SKM-1 (cell line): Measurements from ENCODE around the gene IGSF9.
"Not testable (repeated sequence)": the region's sequence is repeated elsewhere in the genome, so short reads cannot be mapped to it uniquely, and the experiment has no call there.

Source experiments
- DNase-seq: peaks from one replicate; lab custom pipeline; 2025; ENCODE audit not compliant: unreplicated experiment; lab: John Stamatoyannopoulos, UW

The IGSF9 gene

GRCh38 chr1:159900086-159900680, 45.2 kb downstream of the IGSF9 start, which contains the start of gene CFAP45:
Gene CFAP45, minus strand, starts transcription at chr1:159900165. Its CDS starts 67 bp downstream, at chr1:159900098.
- DNase-seq = no peak

GRCh38 chr1:159899634-159900033, 45.8 kb downstream of the IGSF9 start:
- DNase-seq = not testable (repeated sequence)

DNA sequence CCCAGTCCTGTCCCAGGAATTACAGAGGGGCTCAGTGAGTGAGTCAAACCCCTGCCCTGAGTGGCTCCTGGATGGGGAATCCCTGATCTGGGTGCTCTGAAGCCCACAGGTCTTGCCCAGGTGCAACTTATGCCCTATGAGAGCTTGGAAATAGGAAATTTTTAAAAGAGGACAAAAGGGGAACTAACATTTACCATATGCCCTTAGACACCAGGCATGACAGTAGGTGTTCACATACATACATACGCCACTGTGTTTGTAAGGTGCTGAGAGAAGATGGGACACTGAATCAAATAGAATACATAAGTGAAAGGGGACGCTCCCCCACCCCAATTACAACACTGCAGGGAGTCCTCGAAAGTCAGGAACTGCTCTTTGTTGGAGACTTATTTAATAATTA, 46.9 kb downstream of the IGSF9 start:
- no peak for DNase-seq

- no peak for DNase-seq
Measured at GRCh38 chr1:159897962-159898361, 47.5 kb downstream of the IGSF9 start.

DNA sequence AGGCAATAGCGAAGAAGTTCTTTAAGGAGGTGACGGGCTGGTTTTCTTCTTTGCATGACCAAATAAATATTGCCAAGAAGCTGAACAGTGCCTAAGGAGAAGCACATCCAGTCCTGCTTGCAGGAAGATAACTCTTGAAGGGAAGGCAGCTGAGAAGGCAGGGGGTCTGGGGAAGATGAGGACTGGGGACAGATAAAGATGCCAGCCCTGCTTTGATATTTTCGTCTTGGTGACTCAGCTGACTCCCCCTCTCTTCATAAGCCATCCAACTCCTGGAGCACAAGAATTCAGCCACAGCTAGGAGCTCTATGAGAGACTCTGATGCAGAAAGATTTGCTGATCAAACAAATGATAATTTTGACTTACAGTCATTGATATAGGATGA, 48.9 kb downstream of the IGSF9 start:
- no peak for DNase-seq

- peak; percentile 64 for DNase-seq
Measured at GRCh38 chr1:159895836-159896545, 49.4 kb downstream of the IGSF9 start.

GRCh38 chr1:159895286-159895685, 50.1 kb downstream of the IGSF9 start:
- DNase-seq = no peak

- no peak for DNase-seq
Measured at GRCh38 chr1:159892944-159893343, 52.5 kb downstream of the IGSF9 start.

GRCh38 chr1:159891275-159892157, 53.9 kb downstream of the IGSF9 start:
- DNase-seq = peak; percentile 85

DNA sequence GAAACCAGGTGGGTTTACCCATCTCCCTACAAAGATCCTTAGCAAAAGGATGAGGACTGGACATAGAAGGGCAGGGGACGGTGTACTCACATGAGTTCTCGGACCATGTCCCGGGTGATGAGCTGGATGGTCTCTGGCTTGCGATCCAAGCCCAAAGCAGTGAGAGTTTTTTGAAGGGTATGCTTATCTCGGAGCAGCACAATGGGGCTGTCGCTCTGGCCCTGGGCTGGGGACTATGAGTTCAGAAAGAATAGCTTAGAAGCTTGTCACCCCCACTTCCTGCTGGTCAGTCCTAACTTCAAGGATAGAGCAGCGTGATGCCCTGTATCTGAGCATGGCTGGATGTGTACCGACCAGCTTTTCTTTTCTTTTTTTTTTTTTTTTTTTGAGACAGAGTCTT, 55.0 kb downstream of the IGSF9 start:
- DNase-seq = no peak

- DNase-seq = peak; percentile 98
Measured at GRCh38 chr1:159889821-159890252, 55.6 kb downstream of the IGSF9 start.

DNA sequence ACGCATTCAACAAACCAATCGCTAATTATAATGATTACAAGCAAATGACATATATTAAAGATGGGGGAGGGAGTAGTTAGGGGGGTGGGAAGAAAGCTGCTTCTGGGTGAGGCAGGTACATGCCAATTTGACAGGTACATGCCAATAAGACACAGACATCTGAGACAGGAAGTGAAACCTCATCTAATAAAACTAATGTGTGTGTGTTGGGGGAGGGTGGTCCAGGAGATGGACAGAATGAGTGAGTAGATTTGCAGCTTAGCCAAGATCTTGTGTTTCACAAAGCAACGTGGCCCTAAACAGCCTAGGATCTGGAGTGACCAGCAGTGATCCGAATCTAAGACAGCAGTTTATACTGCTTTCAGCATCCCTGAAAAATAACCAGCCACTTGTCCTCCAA, 56.2 kb downstream of the IGSF9 start:
- no peak for DNase-seq

GRCh38 chr1:159884296-159884695, 61.1 kb downstream of the IGSF9 start:
- no peak for DNase-seq

- DNase-seq = no peak
Measured at GRCh38 chr1:159883134-159883533, 62.3 kb downstream of the IGSF9 start.

DNA sequence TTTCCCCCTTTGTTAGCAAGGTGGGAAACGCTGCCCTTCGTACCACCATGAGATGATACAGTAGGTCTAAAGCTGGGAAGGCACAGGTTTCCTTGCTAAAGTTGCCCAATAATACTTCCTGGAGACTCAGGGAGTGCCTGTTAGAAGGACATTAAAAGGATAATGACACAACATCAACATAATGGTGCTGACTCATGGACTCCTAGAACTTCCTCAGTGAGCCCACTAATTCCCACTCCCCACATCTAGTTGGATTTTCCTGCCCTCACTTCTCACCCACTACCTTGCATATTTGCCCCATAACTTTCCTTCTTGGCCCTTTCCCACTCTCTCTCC, 62.9 kb downstream of the IGSF9 start:
- no peak for DNase-seq

DNA sequence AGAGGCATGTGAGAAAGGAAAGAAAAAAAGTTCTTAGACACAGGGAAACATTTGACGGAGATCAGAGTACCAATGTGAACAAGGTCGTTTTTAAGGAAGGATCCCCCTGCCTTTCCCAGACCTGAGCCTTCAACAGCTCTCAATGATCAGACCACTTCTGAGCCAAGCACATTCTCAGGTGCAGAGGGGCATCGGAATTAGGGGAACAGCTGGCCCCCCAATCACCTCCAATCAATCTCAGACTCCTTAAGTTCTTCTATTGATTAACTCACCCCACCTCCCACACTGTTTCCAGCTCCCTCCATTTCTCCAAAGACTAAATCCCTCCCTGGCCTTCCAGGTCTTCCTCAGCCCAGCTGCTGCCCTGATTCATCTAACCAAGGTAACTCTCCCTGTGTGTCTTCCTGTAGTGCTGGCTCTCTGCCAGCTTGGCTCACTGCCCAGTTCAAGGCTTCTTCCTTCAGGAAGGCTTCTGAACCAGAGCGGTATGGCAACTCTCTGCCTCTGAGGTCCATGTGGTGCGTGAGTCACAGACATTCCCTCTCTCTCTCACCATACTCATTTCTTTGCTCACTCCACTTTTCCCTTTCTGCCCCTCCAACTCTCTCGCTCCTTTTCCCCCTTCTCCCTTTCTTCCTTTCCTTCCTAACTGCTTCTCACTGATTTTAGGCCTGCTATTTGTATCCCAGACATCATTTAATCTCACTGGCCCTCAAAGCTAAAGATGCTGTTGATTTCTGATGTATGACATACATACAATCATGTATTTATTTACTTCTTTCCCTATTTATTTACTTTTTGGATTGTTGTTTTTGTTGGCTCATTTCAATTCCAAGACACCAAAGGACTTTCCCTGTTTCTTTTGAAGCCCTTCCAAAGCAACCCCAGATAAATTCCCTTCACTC, 63.5 kb downstream of the IGSF9 start:
- DNase-seq = no peak

- peak; percentile 55 for DNase-seq
Measured at GRCh38 chr1:159880430-159880829, 65.0 kb downstream of the IGSF9 start.

DNA sequence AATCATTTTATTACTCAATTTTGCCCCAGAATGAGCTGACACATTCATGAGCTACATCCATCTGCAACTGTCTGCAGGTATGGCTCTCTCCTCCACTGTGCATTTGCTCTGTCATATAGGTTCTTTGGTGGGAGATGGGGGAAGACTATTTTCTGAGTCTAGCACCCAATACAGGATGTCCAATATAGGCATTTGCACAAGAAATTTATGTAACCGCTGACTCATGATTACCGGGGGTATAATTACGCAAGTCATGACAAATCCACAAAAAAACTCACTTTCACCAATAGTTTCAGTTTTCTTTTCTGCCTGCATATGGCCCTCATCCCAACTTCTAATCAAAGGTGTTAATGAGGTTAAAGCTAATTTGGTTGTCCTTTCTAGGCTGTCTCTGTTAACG, 65.4 kb downstream of the IGSF9 start:
- peak; percentile 88 for DNase-seq

DNA sequence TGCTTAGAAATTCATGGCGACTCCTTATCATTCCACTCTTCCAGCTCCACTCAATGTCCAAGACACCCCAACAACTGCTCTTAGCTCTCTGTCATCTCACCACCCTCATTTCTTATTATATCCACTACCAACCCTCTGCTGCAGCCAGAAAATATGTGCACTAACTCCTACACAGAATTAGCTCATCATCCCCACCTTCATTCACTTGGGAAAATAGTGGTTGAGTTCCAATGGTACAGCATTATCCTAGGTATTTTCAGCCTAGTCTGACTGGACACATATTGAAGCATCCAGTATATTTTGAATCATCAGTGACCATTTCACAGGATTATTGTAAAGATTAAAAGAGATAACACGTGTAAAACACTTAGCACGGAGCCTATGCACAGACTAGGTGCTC, 66.3 kb downstream of the IGSF9 start:
- DNase-seq = no peak

- DNase-seq = no peak
Measured at GRCh38 chr1:159877695-159878444, 67.5 kb downstream of the IGSF9 start.
